GM13976 (cell line): Measurements from ENCODE around the gene NMD3.

Experiments
- DNase-seq: peaks from one replicate; pipeline ENCODE4 v3.0.0; 2012; ENCODE audit warnings: low spot score
- CTCF ChIP-seq: IDR thresholded peaks from 2 replicates; pipeline ENCODE4 v1.5.1; 2012; ENCODE audit warnings: borderline replicate concordance, mild to moderate bottlenecking; ENCODE audit not compliant: insufficient read depth; ENCODE audit errors: extremely low read depth, missing control alignments, control extremely low read depth
- in situ Hi-C: fragments of 300-500 bp; cut with MboI; formaldehyde crosslinking; loops from one replicate; pipeline ENCODE4 v1.12.0; 2022; ENCODE audit warnings: low sequenced_read_pairs, mixed read lengths, inconsistent platforms; ENCODE audit not compliant: unreplicated experiment

Gene NMD3

GRCh38 chr3:161224786-161225185, 3.7 kb downstream of the NMD3 start:
- TF ChIP-seq CTCF = no peak

GRCh38 chr3:161230621-161231171, 9.6 kb downstream of the NMD3 start:
- no peak for DNase-seq
- in situ Hi-C loops = no loop called here
- no peak for TF ChIP-seq CTCF

More at GRCh38 chr3:161224786-161225185, 3.7 kb downstream of the NMD3 start:
- in situ Hi-C loops = loop anchor here (25.0 kb wide), 1 partner anchor 262 kb away; no protein-coding TSS in a partner anchor
- DNase-seq = no peak

GRCh38 chr3:161231861-161232260, 10.8 kb downstream of the NMD3 start:
- in situ Hi-C loops = no loop called here
- no peak for DNase-seq
- no peak for TF ChIP-seq CTCF

- TF ChIP-seq CTCF = no peak
- DNase-seq = no peak
- in situ Hi-C loops = no loop called here
These were observed 12.4 kb downstream of the NMD3 start for GRCh38 chr3:161233557-161233956.

GRCh38 chr3:161236240-161236639, 15.1 kb downstream of the NMD3 start:
- in situ Hi-C loops = no loop called here
- no peak for TF ChIP-seq CTCF

GRCh38 chr3:161239700-161240099, 18.6 kb downstream of the NMD3 start:
- no peak for TF ChIP-seq CTCF
- no peak for DNase-seq
- in situ Hi-C loops = no loop called here

More at GRCh38 chr3:161236240-161236639, 15.1 kb downstream of the NMD3 start:
- no peak for DNase-seq
